ENCODE measurements around the gene TOR1B.

DNA sequence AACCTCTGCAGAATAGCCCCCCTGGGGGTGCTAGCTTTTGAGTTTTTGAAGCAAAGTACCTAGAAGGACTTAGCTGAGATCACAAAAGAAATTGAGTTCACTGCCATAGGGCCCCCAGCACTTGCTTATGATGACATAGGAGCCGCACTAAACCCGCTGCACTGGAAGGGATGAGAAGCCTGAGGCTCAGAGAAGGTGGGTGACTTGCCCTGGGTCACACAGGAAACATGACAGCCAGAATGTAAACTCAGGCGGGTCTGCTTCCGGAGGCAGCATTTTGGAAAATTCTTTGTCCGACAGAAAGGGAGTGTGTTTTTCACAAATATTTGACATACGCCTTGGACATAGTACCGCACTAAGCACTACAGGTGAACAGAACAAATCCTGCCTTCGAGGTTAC, 8.4 kb upstream of the TOR1B start:
- TF ChIP-seq, protein P1, sequence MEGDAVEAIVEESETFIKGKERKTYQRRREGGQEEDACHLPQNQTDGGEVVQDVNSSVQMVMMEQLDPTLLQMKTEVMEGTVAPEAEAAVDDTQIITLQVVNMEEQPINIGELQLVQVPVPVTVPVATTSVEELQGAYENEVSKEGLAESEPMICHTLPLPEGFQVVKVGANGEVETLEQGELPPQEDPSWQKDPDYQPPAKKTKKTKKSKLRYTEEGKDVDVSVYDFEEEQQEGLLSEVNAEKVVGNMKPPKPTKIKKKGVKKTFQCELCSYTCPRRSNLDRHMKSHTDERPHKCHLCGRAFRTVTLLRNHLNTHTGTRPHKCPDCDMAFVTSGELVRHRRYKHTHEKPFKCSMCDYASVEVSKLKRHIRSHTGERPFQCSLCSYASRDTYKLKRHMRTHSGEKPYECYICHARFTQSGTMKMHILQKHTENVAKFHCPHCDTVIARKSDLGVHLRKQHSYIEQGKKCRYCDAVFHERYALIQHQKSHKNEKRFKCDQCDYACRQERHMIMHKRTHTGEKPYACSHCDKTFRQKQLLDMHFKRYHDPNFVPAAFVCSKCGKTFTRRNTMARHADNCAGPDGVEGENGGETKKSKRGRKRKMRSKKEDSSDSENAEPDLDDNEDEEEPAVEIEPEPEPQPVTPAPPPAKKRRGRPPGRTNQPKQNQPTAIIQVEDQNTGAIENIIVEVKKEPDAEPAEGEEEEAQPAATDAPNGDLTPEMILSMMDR (tag by site-specific recombination; IDR thresholded peaks at IDR 0.05) = no peak
- TF ChIP-seq, protein P2, sequence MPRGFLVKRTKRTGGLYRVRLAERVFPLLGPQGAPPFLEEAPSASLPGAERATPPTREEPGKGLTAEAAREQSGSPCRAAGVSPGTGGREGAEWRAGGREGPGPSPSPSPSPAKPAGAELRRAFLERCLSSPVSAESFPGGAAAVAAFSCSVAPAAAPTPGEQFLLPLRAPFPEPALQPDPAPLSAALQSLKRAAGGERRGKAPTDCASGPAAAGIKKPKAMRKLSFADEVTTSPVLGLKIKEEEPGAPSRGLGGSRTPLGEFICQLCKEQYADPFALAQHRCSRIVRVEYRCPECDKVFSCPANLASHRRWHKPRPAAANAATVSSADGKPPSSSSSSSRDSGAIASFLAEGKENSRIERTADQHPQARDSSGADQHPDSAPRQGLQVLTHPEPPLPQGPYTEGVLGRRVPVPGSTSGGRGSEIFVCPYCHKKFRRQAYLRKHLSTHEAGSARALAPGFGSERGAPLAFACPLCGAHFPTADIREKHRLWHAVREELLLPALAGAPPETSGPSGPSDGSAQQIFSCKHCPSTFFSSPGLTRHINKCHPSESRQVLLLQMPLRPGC (tag by site-specific recombination; IDR thresholded peaks at IDR 0.05) = no peak
- TF ChIP-seq, protein P3, sequence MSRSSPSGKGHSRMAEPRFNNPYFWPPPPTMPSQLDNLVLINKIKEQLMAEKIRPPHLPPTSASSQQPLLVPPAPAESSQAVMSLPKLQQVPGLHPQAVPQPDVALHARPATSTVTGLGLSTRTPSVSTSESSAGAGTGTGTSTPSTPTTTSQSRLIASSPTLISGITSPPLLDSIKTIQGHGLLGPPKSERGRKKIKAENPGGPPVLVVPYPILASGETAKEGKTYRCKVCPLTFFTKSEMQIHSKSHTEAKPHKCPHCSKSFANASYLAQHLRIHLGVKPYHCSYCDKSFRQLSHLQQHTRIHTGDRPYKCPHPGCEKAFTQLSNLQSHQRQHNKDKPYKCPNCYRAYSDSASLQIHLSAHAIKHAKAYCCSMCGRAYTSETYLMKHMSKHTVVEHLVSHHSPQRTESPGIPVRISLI (tag by site-specific recombination; IDR thresholded peaks at IDR 0.05) = no peak
- TF ChIP-seq BCL11A (tag by site-specific recombination; IDR thresholded peaks at IDR 0.05; ENCODE audit: low read depth) (no peak), ZNF843 (tag by site-specific recombination; IDR thresholded peaks at IDR 0.05) (no peak), ZNF473 (tag by site-specific recombination; IDR thresholded peaks at IDR 0.05) (no peak), ZNF558 (tag by site-specific recombination; IDR thresholded peaks at IDR 0.05) (no peak), ZNF10 (tag by site-specific recombination; IDR thresholded peaks at IDR 0.05) (no peak), ZNF146 (tag by site-specific recombination; IDR thresholded peaks at IDR 0.05) (no peak), KLF16 (tag by site-specific recombination; IDR thresholded peaks at IDR 0.05) (no peak)
- TF ChIP-seq, protein P4, sequence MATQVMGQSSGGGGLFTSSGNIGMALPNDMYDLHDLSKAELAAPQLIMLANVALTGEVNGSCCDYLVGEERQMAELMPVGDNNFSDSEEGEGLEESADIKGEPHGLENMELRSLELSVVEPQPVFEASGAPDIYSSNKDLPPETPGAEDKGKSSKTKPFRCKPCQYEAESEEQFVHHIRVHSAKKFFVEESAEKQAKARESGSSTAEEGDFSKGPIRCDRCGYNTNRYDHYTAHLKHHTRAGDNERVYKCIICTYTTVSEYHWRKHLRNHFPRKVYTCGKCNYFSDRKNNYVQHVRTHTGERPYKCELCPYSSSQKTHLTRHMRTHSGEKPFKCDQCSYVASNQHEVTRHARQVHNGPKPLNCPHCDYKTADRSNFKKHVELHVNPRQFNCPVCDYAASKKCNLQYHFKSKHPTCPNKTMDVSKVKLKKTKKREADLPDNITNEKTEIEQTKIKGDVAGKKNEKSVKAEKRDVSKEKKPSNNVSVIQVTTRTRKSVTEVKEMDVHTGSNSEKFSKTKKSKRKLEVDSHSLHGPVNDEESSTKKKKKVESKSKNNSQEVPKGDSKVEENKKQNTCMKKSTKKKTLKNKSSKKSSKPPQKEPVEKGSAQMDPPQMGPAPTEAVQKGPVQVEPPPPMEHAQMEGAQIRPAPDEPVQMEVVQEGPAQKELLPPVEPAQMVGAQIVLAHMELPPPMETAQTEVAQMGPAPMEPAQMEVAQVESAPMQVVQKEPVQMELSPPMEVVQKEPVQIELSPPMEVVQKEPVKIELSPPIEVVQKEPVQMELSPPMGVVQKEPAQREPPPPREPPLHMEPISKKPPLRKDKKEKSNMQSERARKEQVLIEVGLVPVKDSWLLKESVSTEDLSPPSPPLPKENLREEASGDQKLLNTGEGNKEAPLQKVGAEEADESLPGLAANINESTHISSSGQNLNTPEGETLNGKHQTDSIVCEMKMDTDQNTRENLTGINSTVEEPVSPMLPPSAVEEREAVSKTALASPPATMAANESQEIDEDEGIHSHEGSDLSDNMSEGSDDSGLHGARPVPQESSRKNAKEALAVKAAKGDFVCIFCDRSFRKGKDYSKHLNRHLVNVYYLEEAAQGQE (tag by site-specific recombination; IDR thresholded peaks at IDR 0.05) = no peak
